Epithelial cell of esophagus (primary cell): ENCODE data around the gene ETS1.

Experiments used
- DNase-seq: peaks from one replicate; pipeline ENCODE4 v3.0.0; 2010; ENCODE audit warnings: low read depth
- H3K4me3 ChIP-seq: 2 replicates; pipeline ENCODE4 v1.5.1; 2011; ENCODE audit warnings: mild to moderate bottlenecking, low read length, control low read depth
- TF ChIP-seq, protein P1 (sequence below): IDR thresholded peaks from 2 replicates; pipeline ENCODE4 v1.5.1; 2011; ENCODE audit warnings: low read depth, mild to moderate bottlenecking, low read length, control low read depth, inconsistent platforms; ENCODE audit not compliant: insufficient read depth; ENCODE audit errors: missing control alignments

The ETS1 gene

GRCh38 chr11:128618603-128619002, 31.2 kb upstream of the ETS1 start:
- DNase-seq, result no peak
- TF ChIP-seq, protein P1, sequence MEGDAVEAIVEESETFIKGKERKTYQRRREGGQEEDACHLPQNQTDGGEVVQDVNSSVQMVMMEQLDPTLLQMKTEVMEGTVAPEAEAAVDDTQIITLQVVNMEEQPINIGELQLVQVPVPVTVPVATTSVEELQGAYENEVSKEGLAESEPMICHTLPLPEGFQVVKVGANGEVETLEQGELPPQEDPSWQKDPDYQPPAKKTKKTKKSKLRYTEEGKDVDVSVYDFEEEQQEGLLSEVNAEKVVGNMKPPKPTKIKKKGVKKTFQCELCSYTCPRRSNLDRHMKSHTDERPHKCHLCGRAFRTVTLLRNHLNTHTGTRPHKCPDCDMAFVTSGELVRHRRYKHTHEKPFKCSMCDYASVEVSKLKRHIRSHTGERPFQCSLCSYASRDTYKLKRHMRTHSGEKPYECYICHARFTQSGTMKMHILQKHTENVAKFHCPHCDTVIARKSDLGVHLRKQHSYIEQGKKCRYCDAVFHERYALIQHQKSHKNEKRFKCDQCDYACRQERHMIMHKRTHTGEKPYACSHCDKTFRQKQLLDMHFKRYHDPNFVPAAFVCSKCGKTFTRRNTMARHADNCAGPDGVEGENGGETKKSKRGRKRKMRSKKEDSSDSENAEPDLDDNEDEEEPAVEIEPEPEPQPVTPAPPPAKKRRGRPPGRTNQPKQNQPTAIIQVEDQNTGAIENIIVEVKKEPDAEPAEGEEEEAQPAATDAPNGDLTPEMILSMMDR, result no peak

DNA sequence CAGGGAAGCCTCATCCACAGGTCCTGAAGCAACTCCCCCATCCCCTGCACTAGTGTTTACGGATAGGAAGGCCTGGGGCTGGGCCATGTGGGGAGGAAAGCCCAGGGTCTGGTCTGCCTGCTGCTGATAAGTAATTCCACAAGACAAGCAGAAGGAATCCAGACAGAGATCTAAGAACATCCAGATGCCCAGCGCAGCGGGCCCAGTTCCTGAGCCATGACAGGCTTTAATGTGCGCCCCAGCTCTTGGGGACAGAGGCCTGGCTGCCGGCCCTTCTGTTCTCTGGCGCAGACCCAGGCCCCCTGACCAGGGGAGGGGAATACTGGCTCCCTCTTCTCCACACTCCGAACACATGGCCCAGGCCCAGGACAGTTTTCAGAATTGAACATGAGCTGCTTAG, 28.8 kb upstream of the ETS1 start:
- no peak overlapping the region for H3K4me3 ChIP-seq
- DNase-seq, result no peak
- TF ChIP-seq, protein P1, result no peak

More at GRCh38 chr11:128618603-128619002, 31.2 kb upstream of the ETS1 start:
- no peak overlapping the region for H3K4me3 ChIP-seq

- no peak overlapping the region for H3K4me3 ChIP-seq
- DNase-seq, result no peak
- TF ChIP-seq, protein P1, result no peak
These were observed 28.3 kb upstream of the ETS1 start for GRCh38 chr11:128615612-128616011.

DNA sequence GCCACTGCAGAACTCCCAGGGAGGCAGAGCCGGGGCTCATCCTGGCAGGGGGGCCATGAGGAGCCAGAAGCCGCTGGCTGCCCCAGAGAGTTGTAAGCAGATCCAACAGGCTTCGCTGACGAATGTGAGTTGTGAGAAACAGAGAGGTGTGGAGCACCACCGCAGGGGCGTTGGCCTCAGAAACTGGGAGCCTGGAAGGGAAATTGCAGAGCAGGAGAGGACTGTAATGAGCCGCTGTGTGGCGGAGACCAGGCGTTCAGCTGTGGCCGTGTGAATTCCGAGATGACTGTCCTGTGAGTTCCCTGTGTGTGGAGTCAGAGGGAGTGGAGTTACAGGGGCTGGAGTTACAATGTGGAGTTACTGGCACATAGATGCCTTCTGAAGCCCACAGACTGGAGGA, 27.7 kb upstream of the ETS1 start:
- DNase-seq, result no peak
- H3K4me3 ChIP-seq, result no peak overlapping the region
- TF ChIP-seq, protein P1, result no peak

DNA sequence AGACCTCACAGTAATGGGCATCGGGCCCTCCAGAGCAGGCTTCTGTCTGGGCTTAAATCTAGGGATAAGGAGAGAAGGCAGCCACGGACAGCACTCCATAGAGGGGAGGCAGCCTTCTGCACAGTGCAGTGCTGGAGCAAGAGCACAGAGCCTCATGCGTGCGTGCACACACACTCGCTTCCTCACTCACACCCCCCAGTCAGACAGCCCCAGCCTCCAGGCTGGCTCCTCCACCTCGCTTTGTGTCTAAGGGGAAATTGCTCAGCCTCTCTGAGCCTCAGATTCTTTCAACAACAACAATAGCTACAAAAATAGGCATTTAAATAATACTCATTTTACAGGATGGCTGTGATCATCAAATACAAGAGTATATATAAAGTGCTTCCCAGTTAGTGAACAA, 26.7 kb upstream of the ETS1 start:
- no peak for DNase-seq
- no peak overlapping the region for H3K4me3 ChIP-seq
- TF ChIP-seq, protein P1, result no peak

DNA sequence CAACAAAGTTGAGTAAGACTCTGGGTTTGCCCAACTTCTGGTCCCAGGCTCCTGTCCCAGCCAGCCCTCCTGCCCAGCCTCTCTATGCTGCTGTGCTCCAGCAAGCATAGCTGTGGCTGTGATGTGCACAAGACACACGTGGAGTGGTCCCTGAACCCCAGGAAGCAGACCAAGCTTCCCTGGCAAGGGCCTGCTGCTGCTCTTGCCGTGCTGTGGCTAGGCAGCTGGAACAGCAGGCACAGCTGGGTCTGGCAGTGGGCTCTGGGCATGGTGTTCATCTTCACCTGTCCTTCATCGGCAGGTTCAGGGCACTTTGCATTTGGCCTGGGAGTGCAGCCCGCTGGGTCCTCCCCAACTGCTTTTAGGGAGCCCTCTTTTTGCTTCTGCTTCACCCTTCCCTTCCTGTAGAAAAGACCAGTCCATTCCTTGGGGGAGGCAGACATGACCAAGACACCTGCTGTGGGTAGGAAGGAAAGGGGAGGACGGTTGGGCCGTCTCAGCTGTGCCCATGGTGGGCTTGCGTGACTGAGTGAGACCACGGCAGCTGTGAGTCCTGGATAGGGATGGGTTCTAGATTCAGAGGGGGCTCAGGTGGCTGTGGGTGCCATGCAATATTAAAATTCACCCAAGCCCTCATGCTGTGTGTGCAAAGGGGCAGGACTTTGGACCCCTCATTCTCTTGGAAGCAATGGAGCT, 26.1 kb upstream of the ETS1 start:
- TF ChIP-seq, protein P1, result no peak
- no peak for DNase-seq
- no peak overlapping the region for H3K4me3 ChIP-seq
